H9 (cell line): Measurements from ENCODE around the gene ZC3H15. TPM values are rescaled to one million over a fixed set of nuclear protein-coding genes. Genes with fewer than 3 reads are reported as not detected.

Experiments
- DNase-seq: peaks from one replicate; pipeline ENCODE4 v3.0.0-alpha.2; 2017
- H2AFZ ChIP-seq: one replicate; pipeline ENCODE4 v1.6.1; 2013; ENCODE audit warnings: mild to moderate bottlenecking, low read length, control low read depth, moderate library complexity
- H2AK5ac ChIP-seq: 2 replicates; pipeline ENCODE4 v1.6.1; 2013; ENCODE audit warnings: low read length, control low read depth, mixed read lengths; ENCODE audit not compliant: insufficient read length
- H2BK120ac ChIP-seq: one replicate; pipeline ENCODE4 v1.6.1; 2013; ENCODE audit warnings: low read depth, mild to moderate bottlenecking, low read length, control low read depth, inconsistent platforms; ENCODE audit not compliant: poor library complexity, severe bottlenecking
- H2BK12ac ChIP-seq: 2 replicates; pipeline ENCODE4 v1.6.1; 2013; ENCODE audit warnings: low read length, control low read depth, mixed read lengths, low read depth; ENCODE audit not compliant: insufficient read length
- H2BK15ac ChIP-seq: 2 replicates; pipeline ENCODE4 v1.6.1; 2013; ENCODE audit warnings: low read depth, low read length, control low read depth
- H2BK20ac ChIP-seq: one replicate; pipeline ENCODE4 v1.6.1; 2013; ENCODE audit warnings: low read depth, mild to moderate bottlenecking, low read length, control low read depth, inconsistent platforms; ENCODE audit not compliant: poor library complexity, severe bottlenecking
- H2BK5ac ChIP-seq: 2 replicates; pipeline ENCODE4 v1.6.1; 2013; ENCODE audit warnings: low read length, control low read depth, mixed read lengths; ENCODE audit not compliant: insufficient read length
- H3K14ac ChIP-seq: 2 replicates; pipeline ENCODE4 v1.6.1; 2013; ENCODE audit warnings: low read length, control low read depth; ENCODE audit not compliant: insufficient read depth
- H3K18ac ChIP-seq: 2 replicates; pipeline ENCODE4 v1.6.1; 2013; ENCODE audit warnings: low read depth, mild to moderate bottlenecking, mixed read lengths, low read length, control low read depth; ENCODE audit not compliant: insufficient read length
- H3K23ac ChIP-seq: 2 replicates; pipeline ENCODE4 v1.6.1; 2013; ENCODE audit warnings: low read length, control low read depth, mixed read lengths, low read depth; ENCODE audit not compliant: insufficient read length
- H3K23me2 ChIP-seq: 2 replicates; pipeline ENCODE4 v1.6.1; 2013; ENCODE audit warnings: low read depth, mild to moderate bottlenecking, mixed read lengths, low read length, control low read depth; ENCODE audit not compliant: insufficient read length, poor library complexity, severe bottlenecking
- H3K27ac ChIP-seq: 2 replicates; pipeline ENCODE4 v1.5.1; 2013; ENCODE audit warnings: low read length, control low read depth, mixed read lengths, low read depth; ENCODE audit not compliant: insufficient read length
- H3K27me3 ChIP-seq: 2 replicates; pipeline ENCODE4 v1.6.1; 2013; ENCODE audit warnings: low read length, control low read depth, inconsistent platforms; ENCODE audit not compliant: insufficient read depth
- H3K4ac ChIP-seq: 2 replicates; pipeline ENCODE4 v1.6.1; 2013; ENCODE audit warnings: low read depth, mild to moderate bottlenecking, control low read depth, inconsistent platforms, low read length, moderate library complexity
- H3K4me1 ChIP-seq: 2 replicates; pipeline ENCODE4 v1.6.1; 2013; ENCODE audit warnings: low read length, control low read depth, inconsistent platforms; ENCODE audit not compliant: insufficient read depth
- H3K4me2 ChIP-seq: 2 replicates; pipeline ENCODE4 v1.6.1; 2013; ENCODE audit warnings: low read length, control low read depth, mixed read lengths; ENCODE audit not compliant: insufficient read length, insufficient read depth
- H3K56ac ChIP-seq: 2 replicates; pipeline ENCODE4 v1.6.1; 2013; ENCODE audit warnings: low read depth, mild to moderate bottlenecking, mixed read lengths, low read length, control low read depth; ENCODE audit not compliant: insufficient read length
- H3K79me1 ChIP-seq: 2 replicates; pipeline ENCODE4 v1.6.1; 2013; ENCODE audit warnings: low read depth, mild to moderate bottlenecking, moderate library complexity, low read length, control low read depth, inconsistent platforms; ENCODE audit not compliant: insufficient read depth, poor library complexity, severe bottlenecking
- H3K79me2 ChIP-seq: 2 replicates; pipeline ENCODE4 v1.6.1; 2013; ENCODE audit warnings: low read length, control low read depth, inconsistent platforms; ENCODE audit not compliant: insufficient read depth
- H3K9ac ChIP-seq: 2 replicates; pipeline ENCODE4 v1.6.1; 2013; ENCODE audit warnings: low read length, control low read depth, mixed read lengths; ENCODE audit not compliant: insufficient read length; ENCODE audit errors: extremely low read depth
- H3K9me3 ChIP-seq: one replicate; pipeline ENCODE4 v1.6.1; 2013; ENCODE audit warnings: low read depth, low read length, inconsistent platforms; ENCODE audit not compliant: control insufficient read depth
- H3T11ph ChIP-seq: one replicate; pipeline ENCODE4 v1.6.1; 2013; ENCODE audit warnings: mild to moderate bottlenecking, low read length, control low read depth, inconsistent platforms
- H4K20me1 ChIP-seq: one replicate; pipeline ENCODE4 v1.6.1; 2013; ENCODE audit not compliant: control insufficient read depth, insufficient read length, insufficient read depth
- H4K5ac ChIP-seq: 2 replicates; pipeline ENCODE4 v1.6.1; 2013; ENCODE audit warnings: low read depth, mild to moderate bottlenecking, mixed read lengths, low read length, control low read depth; ENCODE audit not compliant: insufficient read length
- H4K8ac ChIP-seq: replicated peaks from 2 replicates; pipeline ENCODE4 v1.6.1; 2013; ENCODE audit warnings: low read length, control low read depth, mixed read lengths, low read depth; ENCODE audit not compliant: insufficient read length
- H4K91ac ChIP-seq: 2 replicates; pipeline ENCODE4 v1.6.1; 2013; ENCODE audit warnings: low read depth, mild to moderate bottlenecking, moderate library complexity, mixed read lengths, low read length, control low read depth; ENCODE audit not compliant: insufficient read length
- H3K27ac Mint-ChIP-seq, 3 experiments: 2 replicates in 2 of 3; 3 replicates in 1 of 3; pipeline ENCODE4 v1.8.0; 2020 to 2021; ENCODE audit warnings: mixed read lengths in 3 of 3, mild to moderate bottlenecking in 1 of 3, moderate library complexity in 1 of 3
- H3K27me3 Mint-ChIP-seq: 2 replicates; pipeline ENCODE4 v1.8.0; 2021; ENCODE audit warnings: low read depth, mild to moderate bottlenecking, moderate library complexity, mixed read lengths
- H3K36me3 Mint-ChIP-seq, 3 experiments: 2 replicates in 2 of 3; 3 replicates in 1 of 3; pipeline ENCODE4 v1.8.0; 2020 to 2021; ENCODE audit warnings: low read depth in 3 of 3, mixed read lengths in 3 of 3; ENCODE audit not compliant: insufficient read depth in 1 of 3
- H3K4me1 Mint-ChIP-seq, 2 experiments: 2 replicates each; pipeline ENCODE4 v1.8.0; 2020; ENCODE audit warnings: mixed read lengths in 2 of 2
- H3K4me3 Mint-ChIP-seq, 2 experiments: 2 replicates in 1 of 2; 3 replicates in 1 of 2; pipeline ENCODE4 v1.8.0; 2020 to 2021; ENCODE audit warnings: mild to moderate bottlenecking in 2 of 2, mixed read lengths in 2 of 2, moderate library complexity in 1 of 2
- H3K9me3 Mint-ChIP-seq, 2 experiments: 2 replicates in 1 of 2; 3 replicates in 1 of 2; pipeline ENCODE4 v1.8.0; 2020; ENCODE audit warnings: mild to moderate bottlenecking in 2 of 2, mixed read lengths in 2 of 2, moderate library complexity in 1 of 2
- WGBS: extraction: QIAGEN DNeasy Blood & Tissue Kit; methylation state at CpG from one replicate; pipeline ENCODE4 v1.1.7; 2013; ENCODE audit warnings: missing lambda C conversion rate, low lambda C conversion rate, mixed read lengths; ENCODE audit not compliant: insufficient read length; ENCODE audit errors: extremely low coverage; 5-methylcytosine and 5-hydroxymethylcytosine counted together
- long read RNA-seq: library from polyadenylated mRNA; unstranded; transcript quantifications from one replicate; pipeline ENCODE4 v2.0.0, GENCODE V29; 2020
- total RNA-seq: library from RNA; stranded (reverse); gene quantifications from 2 replicates; pipeline ENCODE4 v1.2.1, GENCODE V29; 2021
- TF ChIP-seq, protein P1 (sequence below): fragments of 200-600 bp; sonication (generic); conservative IDR thresholded peaks from 3 replicates; pipeline ENCODE4 v1.8.0; 2021; ENCODE audit warnings: antibody characterized with exemption, mild to moderate bottlenecking

The ZC3H15 gene
- total RNA-seq = 70.3 and 71.3 TPM in 2 replicates
- long read RNA-seq, transcript ZC3H15-201 (10 exons, 2,138 nt) = major isoform, 60 of 124 reads
- long read RNA-seq, partial matches to known transcripts = 49 of 124 reads
- long read RNA-seq, other reads (novel, unspliced or antisense) = 15 of 124 reads

DNA sequence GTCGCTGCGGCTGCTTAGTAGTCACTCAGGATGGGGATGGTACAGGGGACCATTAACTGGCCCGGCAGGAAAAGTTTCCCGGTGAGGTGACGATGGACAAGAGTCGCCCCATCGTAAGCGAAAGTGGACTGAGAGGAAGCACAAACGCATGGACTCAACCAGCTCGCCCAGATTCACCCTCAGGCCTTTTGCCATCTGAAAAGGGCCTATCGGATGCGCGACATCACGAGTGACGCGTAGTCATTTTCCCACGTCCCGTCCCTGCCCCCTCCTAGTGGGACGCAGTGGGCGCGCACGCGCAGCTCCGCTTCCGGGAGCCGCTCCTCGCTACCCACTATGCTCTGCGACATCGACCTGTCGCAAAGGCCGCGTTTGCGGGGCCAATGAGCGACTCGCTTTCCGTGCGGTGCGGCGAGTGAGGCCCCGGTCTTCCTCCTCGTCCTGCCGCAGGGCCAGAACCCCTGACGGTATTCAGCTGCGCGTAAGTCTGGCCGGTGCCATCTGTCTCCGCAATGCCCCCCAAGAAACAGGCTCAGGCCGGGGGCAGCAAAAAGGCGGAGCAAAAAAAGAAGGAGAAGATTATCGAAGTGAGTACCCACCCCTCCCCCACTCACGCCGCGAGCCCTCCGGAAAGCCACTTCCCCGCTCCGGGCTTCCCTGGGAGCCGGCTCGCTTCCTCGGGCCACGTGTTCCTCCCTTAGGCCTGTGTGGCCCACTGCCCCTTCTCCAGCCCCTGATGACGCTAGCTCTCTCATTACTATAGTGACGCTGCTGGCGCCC, at the start of gene ZC3H15:
Gene ZC3H15, plus strand, starts transcription at position 390 of the 780 bp plus-strand sequence. Its CDS starts 123 bp downstream, at position 513.
- Histone ChIP-seq H3K14ac (peak within 1 kb of the TSS; percentile 59), H2BK120ac (no peak within 1 kb of the TSS), H3K4me2 (peak within 1 kb of the TSS; percentile 65), H4K20me1 (no peaks in the 10 kb centered on the region), H2BK15ac (no peak within 1 kb of the TSS), H3K27ac (peak within 1 kb of the TSS; percentile 12), H2AFZ (peak within 1 kb of the TSS; percentile 12), H4K8ac (no peak within 1 kb of the TSS), H3K79me1 (no peaks in the 10 kb centered on the region), H3K9me3 (no peaks in the 10 kb centered on the region), H3K4ac (no peak within 1 kb of the TSS), H3K18ac (peak within 1 kb of the TSS; percentile 44), H3K23me2 (no peaks in the 10 kb centered on the region), H3K4me1 (peaks cover 8% of the 10 kb centered on the region; the same call in 1 of the 2 replicates), H3K23ac (no peak within 1 kb of the TSS), H2AK5ac (no peak within 1 kb of the TSS), H4K5ac (no peak within 1 kb of the TSS), H3K56ac (no peak within 1 kb of the TSS), H4K91ac (no peak within 1 kb of the TSS), H2BK5ac (no peak within 1 kb of the TSS), H2BK20ac (no peak within 1 kb of the TSS), H2BK12ac (no peak within 1 kb of the TSS), H3K9ac (peak within 1 kb of the TSS; percentile 78), H3T11ph (no peak within 1 kb of the TSS), H3K79me2 (peaks cover 37% of the 10 kb centered on the region), H3K27me3 (no peaks in the 10 kb centered on the region)
- no peaks in the 10 kb centered on the region for H3K36me3 Mint-ChIP-seq
- no peaks in the 10 kb centered on the region; a peak in 1 of 5 replicates for H3K9me3 Mint-ChIP-seq
- peak within 1 kb of the TSS; percentile 99 to 100 (median 99) for H3K27ac Mint-ChIP-seq
- H3K27me3 Mint-ChIP-seq = no peaks in the 10 kb centered on the region
- peaks cover 30 to 35% of the 10 kb centered on the region in 2 experiments for H3K4me1 Mint-ChIP-seq
- H3K4me3 Mint-ChIP-seq = peak within 1 kb of the TSS; percentile 99
- whole genome bisulfite sequencing = no CpG with 5 or more reads among the region's 63 CpGs
- TF ChIP-seq, protein P1, sequence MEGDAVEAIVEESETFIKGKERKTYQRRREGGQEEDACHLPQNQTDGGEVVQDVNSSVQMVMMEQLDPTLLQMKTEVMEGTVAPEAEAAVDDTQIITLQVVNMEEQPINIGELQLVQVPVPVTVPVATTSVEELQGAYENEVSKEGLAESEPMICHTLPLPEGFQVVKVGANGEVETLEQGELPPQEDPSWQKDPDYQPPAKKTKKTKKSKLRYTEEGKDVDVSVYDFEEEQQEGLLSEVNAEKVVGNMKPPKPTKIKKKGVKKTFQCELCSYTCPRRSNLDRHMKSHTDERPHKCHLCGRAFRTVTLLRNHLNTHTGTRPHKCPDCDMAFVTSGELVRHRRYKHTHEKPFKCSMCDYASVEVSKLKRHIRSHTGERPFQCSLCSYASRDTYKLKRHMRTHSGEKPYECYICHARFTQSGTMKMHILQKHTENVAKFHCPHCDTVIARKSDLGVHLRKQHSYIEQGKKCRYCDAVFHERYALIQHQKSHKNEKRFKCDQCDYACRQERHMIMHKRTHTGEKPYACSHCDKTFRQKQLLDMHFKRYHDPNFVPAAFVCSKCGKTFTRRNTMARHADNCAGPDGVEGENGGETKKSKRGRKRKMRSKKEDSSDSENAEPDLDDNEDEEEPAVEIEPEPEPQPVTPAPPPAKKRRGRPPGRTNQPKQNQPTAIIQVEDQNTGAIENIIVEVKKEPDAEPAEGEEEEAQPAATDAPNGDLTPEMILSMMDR = no peak
- peak; percentile 97 for DNase-seq
